Activated T-helper 17 cell treated with anti-CD3 and anti-CD28 coated beads, Interleukin-2, amount 50 U/mL, for 72 hours (primary cell): ENCODE results near the gene IFNAR2. TPM values are rescaled to one million over a fixed set of nuclear protein-coding genes. Genes with fewer than 3 reads are reported as not detected.

Experiments used
- ATAC-seq: fragments of 150-1000 bp; cut with Tn5 transposase; replicated peaks from 2 replicates; pipeline ENCODE4 v1.10.0; 2021; ENCODE audit warnings: mild to moderate bottlenecking, moderate library complexity
- H3K27ac Mint-ChIP-seq: one replicate; pipeline ENCODE4 v1.8.0; 2022; ENCODE audit warnings: mixed read lengths
- H3K27me3 Mint-ChIP-seq: one replicate; pipeline ENCODE4 v1.8.0; 2022; ENCODE audit warnings: mixed read lengths
- H3K36me3 Mint-ChIP-seq: one replicate; pipeline ENCODE4 v1.8.0; 2022; ENCODE audit warnings: low read depth, mild to moderate bottlenecking, mixed read lengths
- H3K4me1 Mint-ChIP-seq: one replicate; pipeline ENCODE4 v1.8.0; 2022; ENCODE audit warnings: mixed read lengths
- H3K4me3 Mint-ChIP-seq: one replicate; pipeline ENCODE4 v1.8.0; 2022; ENCODE audit warnings: mild to moderate bottlenecking, mixed read lengths
- H3K9me3 Mint-ChIP-seq: one replicate; pipeline ENCODE4 v1.8.0; 2022; ENCODE audit warnings: mixed read lengths
- total RNA-seq, 2 donors: library from RNA; stranded (reverse); gene quantifications; one replicate each; pipeline ENCODE4 v1.2.3, GENCODE V29; 2022

Gene IFNAR2
- total RNA-seq, 2 donors from 2014 or later, result 34.6 to 35.4 TPM

DNA sequence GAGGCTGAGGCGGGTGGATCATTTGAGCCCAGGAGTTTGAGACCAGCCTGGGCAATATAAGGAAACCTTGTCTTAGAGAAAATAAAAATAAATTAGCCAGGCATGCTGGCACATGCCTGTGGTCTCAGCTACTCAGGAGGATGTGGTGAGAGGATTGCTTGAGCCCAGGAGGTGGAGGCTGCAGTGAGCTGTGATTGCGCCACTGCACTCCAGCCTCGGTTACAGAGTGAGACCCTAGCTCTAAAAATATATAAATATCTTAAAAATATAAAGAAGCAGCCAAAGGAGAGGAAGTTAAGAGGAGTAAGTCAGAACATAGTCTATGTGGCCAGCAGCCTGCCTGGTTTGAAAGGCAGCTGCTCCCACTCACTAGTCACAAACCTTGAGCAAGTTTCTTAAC is 31.9 kb downstream of the IFNAR2 start:
- H3K36me3 Mint-ChIP-seq, result peaks cover 65% of the 10 kb centered on the region

DNA sequence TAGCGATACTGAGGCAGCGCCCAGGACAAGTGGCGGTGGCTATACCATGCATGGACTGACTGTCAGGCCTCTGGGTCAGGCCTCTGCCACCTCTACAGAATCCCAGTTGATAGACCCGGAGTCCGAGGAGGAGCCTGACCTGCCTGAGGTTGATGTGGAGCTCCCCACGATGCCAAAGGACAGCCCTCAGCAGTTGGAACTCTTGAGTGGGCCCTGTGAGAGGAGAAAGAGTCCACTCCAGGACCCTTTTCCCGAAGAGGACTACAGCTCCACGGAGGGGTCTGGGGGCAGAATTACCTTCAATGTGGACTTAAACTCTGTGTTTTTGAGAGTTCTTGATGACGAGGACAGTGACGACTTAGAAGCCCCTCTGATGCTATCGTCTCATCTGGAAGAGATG is 33.2 kb downstream of the IFNAR2 start:
- Mint-ChIP-seq H3K27me3 (no peaks in the 10 kb centered on the region), H3K27ac (no peak overlapping the region), H3K4me1 (peaks cover 27% of the 10 kb centered on the region), H3K4me3 (no peak overlapping the region), H3K36me3 (peaks cover 65% of the 10 kb centered on the region), H3K9me3 (no peaks in the 10 kb centered on the region)
- no peak for ATAC-seq

More for the DNA sequence above, 31.9 kb downstream of the IFNAR2 start:
- Mint-ChIP-seq H3K27me3 (no peaks in the 10 kb centered on the region), H3K9me3 (no peaks in the 10 kb centered on the region), H3K4me3 (no peak overlapping the region), H3K4me1 (peaks cover 28% of the 10 kb centered on the region), H3K27ac (no peak overlapping the region)
- no peak for ATAC-seq

DNA sequence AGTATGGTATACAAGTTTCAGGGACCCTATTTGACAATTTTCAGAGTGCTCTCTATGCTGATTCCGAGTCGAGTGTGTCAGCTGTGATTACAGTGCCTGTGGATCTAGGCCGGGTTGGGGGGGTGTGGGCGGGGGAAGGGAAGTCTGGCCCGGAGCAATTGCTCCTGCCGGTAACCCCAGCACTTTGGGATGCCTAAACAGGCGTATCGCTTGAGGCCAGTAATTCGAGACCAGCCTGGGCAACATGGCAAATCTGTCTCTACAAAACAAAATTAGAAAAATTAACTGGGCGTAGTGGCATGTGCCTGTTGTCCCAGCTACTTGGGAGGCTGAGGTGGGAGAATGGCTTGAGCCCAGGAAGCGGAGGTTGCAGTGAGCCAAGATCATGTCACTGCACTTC is 34.8 kb downstream of the IFNAR2 start:
- no peak for ATAC-seq
- Mint-ChIP-seq H3K27me3 (no peaks in the 10 kb centered on the region), H3K36me3 (peaks cover 65% of the 10 kb centered on the region), H3K9me3 (no peaks in the 10 kb centered on the region), H3K27ac (no peak overlapping the region), H3K4me3 (no peak overlapping the region), H3K4me1 (peaks cover 25% of the 10 kb centered on the region)

DNA sequence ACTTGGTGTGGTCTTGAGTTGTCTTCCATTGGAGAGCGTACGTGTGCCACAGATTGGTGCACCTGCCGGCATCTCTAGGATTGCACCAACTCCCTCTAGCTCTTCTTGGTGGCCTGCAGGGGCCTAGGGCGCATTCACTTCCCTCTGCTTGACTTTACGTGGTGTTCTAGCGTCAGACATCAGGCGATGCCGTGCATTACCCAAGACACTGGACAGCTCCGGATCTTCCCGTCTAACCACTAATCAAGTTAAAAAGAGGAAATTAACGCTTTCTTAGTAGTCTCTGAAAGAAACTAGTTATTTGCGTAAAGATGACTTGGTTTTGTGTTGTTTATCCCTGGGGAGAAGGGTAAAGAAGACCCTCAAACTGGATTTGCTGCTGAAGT is 35.9 kb downstream of the IFNAR2 start:
- Mint-ChIP-seq H3K4me1 (peaks cover 22% of the 10 kb centered on the region), H3K9me3 (no peaks in the 10 kb centered on the region), H3K4me3 (peak overlapping the region; percentile 96), H3K27ac (peak overlapping the region; percentile 99), H3K36me3 (peaks cover 68% of the 10 kb centered on the region), H3K27me3 (no peaks in the 10 kb centered on the region)
- ATAC-seq, result no peak

DNA sequence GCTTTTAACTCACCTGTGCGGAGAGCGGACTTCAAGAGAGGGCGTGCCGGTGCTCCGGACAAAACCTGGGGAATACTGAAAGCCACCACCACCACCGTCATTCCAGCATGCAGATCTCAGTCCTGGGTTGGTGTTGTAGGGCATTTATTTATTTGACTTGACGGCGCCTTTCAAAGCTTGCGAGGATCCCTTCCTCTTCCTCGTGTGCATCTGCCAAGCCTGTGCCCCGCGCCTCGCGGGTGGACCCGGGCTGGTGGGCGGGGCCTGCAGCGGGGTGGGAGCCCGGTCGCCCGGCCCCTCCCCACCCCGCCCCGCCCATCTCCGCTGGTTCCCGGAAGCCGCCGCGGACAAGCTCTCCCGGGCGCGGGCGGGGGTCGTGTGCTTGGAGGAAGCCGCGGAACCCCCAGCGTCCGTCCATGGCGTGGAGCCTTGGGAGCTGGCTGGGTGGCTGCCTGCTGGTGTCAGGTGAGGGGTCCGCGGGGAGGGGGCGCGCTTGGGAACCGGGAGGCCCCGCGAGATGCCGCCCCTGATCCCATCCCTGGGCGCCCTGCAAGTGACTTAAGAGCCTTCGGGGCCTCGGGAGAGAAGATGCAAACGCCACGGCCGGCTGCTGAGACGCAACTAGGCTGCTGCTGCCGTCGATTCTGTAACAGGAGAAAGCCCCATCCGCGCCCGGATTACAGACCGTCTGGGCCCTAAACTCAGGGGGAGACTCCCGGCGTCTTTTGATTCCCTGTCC is 36.5 kb downstream of the IFNAR2 start, which contains the start of gene IL10RB:
Gene IL10RB (plus strand): TSS at position 318 of the 739 bp plus-strand sequence. CDS start 99 bp downstream, at position 417.
- peaks cover 74% of the 10 kb centered on the region for H3K36me3 Mint-ChIP-seq
- H3K4me3 Mint-ChIP-seq, result peak within 1 kb of the TSS; percentile 96
- peak within 1 kb of the TSS; percentile 99 for H3K27ac Mint-ChIP-seq
- peak; percentile 68 for ATAC-seq
- H3K27me3 Mint-ChIP-seq, result no peaks in the 10 kb centered on the region
- H3K9me3 Mint-ChIP-seq, result no peaks in the 10 kb centered on the region
- peaks cover 22% of the 10 kb centered on the region for H3K4me1 Mint-ChIP-seq

DNA sequence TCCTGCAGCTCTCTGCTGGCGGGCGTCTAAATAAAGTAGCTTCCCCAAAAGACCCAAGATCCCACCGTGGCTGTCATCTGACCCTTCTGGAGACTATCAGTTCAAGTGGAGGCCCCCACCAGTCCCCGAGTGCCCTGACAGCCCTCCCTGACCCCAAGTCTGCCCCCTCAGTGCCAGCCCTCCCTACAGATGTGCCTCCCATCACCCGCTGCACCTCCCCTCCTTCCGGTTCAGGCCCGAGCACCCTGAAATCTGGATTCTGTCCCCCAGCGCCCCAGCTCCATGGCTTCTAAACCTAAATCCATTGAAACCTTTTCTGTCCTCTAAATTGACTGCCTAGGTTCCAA is 37.0 kb downstream of the IFNAR2 start:
- Mint-ChIP-seq H3K9me3 (no peaks in the 10 kb centered on the region), H3K27ac (peak overlapping the region; percentile 99), H3K36me3 (peaks cover 78% of the 10 kb centered on the region), H3K4me3 (peak overlapping the region; percentile 96), H3K27me3 (no peaks in the 10 kb centered on the region), H3K4me1 (peaks cover 22% of the 10 kb centered on the region)
- ATAC-seq, result peak; percentile 30

DNA sequence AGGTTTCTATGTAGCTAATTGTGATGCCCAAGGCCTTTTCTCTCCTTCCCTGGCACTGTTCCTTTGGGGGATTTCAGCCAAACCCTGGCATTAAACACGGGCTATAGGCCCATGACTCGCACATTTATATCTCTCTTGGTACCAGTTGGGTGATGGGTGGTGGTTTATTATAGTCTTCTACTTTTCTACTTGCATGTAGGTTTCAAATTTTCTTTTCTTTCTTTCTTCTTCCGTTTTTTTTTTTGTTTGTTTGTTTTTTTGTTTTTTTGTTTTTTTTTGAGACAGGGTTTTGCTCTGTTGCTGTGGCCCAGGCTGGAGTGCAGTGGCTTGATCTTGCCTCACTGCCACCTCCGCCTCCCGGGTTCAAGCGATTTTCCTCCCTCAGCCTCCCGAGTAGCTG is 37.5 kb downstream of the IFNAR2 start:
- ATAC-seq, result no peak
- Mint-ChIP-seq H3K4me1 (peaks cover 22% of the 10 kb centered on the region), H3K4me3 (peak overlapping the region; percentile 96), H3K27me3 (no peaks in the 10 kb centered on the region), H3K27ac (peak overlapping the region; percentile 99), H3K9me3 (no peaks in the 10 kb centered on the region), H3K36me3 (peaks cover 81% of the 10 kb centered on the region)

DNA sequence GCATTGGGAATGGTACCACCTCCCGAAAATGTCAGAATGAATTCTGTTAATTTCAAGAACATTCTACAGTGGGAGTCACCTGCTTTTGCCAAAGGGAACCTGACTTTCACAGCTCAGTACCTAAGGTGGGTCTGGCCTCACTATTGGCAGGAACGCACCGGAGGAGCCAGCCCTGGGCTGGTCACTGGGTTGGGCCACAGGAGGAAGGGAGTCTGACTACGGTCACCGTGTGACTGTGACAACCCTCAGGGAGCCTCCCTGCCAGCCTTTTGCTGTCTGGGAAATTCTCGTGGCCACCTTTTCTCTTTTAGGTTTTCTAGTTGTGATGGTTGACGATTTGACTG is 38.6 kb downstream of the IFNAR2 start:
- Mint-ChIP-seq H3K4me1 (peaks cover 27% of the 10 kb centered on the region), H3K4me3 (peak overlapping the region; percentile 96), H3K27me3 (no peaks in the 10 kb centered on the region), H3K9me3 (no peaks in the 10 kb centered on the region), H3K36me3 (peaks cover 81% of the 10 kb centered on the region), H3K27ac (peak overlapping the region; percentile 99)
- ATAC-seq, result no peak

DNA sequence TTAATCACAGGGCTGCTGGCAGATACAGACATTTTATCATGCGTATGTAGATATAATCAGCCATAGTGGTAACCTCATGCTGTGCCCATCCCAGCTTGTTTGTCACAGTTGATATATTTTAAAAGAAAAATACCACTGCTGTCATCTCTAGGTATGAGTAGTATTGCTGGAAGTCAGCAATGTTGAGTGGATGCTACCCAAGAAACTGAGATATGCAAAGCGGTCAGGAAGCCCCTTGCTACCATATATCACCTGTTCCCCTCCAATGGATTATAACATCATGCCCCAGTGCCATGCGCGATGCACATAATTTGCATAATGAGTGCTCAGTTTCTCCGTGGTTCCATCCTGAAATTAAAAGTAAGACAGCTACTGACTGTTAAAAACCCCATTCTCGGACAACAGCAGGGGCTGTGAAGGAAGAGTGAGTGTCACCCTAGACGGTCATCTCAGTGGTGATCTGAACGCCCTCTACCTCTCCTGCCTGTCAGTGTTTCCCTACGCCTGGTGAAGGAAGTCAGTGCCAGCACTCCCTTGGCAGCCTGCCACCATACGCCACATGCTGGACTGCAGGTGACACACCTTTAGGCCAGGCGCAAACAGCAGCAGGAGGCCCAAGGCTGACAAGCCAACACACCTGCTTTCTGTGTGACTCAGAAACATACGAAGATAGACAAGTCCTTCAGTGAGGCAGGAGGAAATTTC is 39.2 kb downstream of the IFNAR2 start:
- Mint-ChIP-seq H3K4me1 (peaks cover 30% of the 10 kb centered on the region), H3K9me3 (no peaks in the 10 kb centered on the region), H3K4me3 (peak overlapping the region; percentile 96), H3K27me3 (no peaks in the 10 kb centered on the region), H3K27ac (peak overlapping the region; percentile 99), H3K36me3 (peaks cover 81% of the 10 kb centered on the region)
- ATAC-seq, result peak; percentile 73

DNA sequence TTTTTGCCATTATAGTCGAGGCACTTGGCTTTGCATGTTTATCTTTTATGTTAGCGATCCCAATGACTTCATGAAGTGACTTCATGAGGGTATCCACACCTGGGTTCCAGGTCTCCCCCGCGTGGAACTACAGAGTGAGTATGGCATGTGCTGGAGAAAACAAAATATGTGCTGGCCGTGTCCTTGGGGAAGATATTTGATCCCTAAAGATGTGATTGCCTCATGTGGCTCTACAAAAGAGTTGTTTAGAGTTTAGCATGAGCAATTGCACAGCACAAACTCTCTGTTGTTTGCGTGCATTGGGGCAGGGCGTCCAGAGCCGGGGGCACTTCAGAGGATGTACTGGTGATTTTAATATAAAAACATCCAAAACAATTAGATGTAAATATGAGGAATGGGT is 41.2 kb downstream of the IFNAR2 start:
- H3K9me3 Mint-ChIP-seq, result no peaks in the 10 kb centered on the region
- no peak overlapping the region for H3K4me3 Mint-ChIP-seq
- H3K27me3 Mint-ChIP-seq, result no peaks in the 10 kb centered on the region
- peaks cover 88% of the 10 kb centered on the region for H3K36me3 Mint-ChIP-seq
- no peak overlapping the region for H3K27ac Mint-ChIP-seq
- ATAC-seq, result no peak
- peaks cover 22% of the 10 kb centered on the region for H3K4me1 Mint-ChIP-seq

DNA sequence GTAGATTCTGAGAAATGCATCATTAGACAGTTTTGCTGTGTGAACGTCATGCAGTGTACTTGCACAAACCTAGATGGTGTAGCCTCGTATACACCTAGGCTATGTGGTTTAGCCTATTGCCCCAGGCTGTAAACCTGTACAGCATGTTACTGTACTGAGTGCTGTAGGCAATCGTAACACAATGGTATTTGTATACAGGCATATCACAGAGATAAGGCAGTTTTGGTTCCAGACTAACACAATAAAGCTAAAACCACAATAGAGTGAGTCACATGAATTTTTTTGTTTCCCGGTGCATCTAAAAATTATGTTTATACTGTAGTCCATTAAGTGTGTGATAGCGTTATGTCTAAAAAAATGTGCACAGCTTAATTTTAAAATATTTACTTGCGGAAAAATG is 43.3 kb downstream of the IFNAR2 start:
- H3K27ac Mint-ChIP-seq, result no peak overlapping the region
- no peaks in the 10 kb centered on the region for H3K27me3 Mint-ChIP-seq
- no peaks in the 10 kb centered on the region for H3K9me3 Mint-ChIP-seq
- H3K4me3 Mint-ChIP-seq, result no peak overlapping the region
- ATAC-seq, result no peak
- H3K36me3 Mint-ChIP-seq, result peaks cover 86% of the 10 kb centered on the region
- H3K4me1 Mint-ChIP-seq, result peaks cover 17% of the 10 kb centered on the region

DNA sequence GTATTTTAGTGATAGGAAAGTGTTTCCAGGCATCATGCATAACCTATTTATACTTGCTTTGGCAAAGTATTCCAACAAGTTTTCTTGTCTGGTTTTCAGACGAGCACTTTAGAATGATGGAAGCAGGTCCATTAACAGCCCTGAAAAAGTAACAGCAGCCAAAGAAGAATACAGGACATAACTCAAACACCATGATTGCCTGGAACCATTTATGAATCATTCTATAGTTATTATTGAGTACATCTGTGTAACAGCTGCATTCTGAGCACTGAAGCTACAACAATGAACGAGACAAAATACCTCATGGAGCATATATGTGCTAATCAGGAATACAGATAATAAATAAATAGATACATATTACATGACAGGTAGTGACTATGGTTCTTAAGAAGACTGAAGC is 49.0 kb downstream of the IFNAR2 start:
- H3K36me3 Mint-ChIP-seq, result peaks cover 75% of the 10 kb centered on the region
- H3K27ac Mint-ChIP-seq, result no peak overlapping the region
- no peak overlapping the region for H3K4me3 Mint-ChIP-seq

DNA sequence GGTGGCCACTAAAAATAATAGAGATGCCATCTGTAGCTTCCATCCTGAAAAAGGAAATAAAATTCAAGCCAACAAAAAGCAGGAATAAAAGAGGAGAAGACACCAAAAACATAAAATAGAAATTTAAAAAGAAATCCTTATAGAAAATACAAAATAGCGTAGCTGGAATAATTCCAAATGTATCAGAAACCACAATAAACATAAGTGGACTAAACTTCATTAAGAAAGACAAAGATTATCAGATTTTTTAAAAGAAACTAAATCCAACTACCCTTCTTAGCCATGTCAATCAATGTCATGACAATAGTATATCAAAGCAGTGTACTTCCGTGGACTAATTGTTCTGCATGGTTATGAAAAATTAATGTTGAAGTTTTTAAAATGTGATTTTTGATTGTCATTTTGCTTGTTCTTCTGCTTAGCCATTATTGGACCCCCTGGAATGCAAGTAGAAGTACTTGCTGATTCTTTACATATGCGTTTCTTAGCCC is 49.6 kb downstream of the IFNAR2 start:
- no peak for ATAC-seq
- H3K9me3 Mint-ChIP-seq, result no peaks in the 10 kb centered on the region
- H3K27me3 Mint-ChIP-seq, result no peaks in the 10 kb centered on the region
- H3K4me3 Mint-ChIP-seq, result no peak overlapping the region
- H3K4me1 Mint-ChIP-seq, result no peaks in the 10 kb centered on the region
- H3K27ac Mint-ChIP-seq, result no peak overlapping the region
- peaks cover 78% of the 10 kb centered on the region for H3K36me3 Mint-ChIP-seq

More for the DNA sequence above, 49.0 kb downstream of the IFNAR2 start:
- Mint-ChIP-seq H3K27me3 (no peaks in the 10 kb centered on the region), H3K9me3 (no peaks in the 10 kb centered on the region), H3K4me1 (peaks cover 2% of the 10 kb centered on the region)
- no peak for ATAC-seq
